HG02610 (cell line): Measurements from ENCODE around the gene SMARCD2.
"Not testable (repeated sequence)": the region's sequence is repeated elsewhere in the genome, so short reads cannot be mapped to it uniquely, and the experiment has no call there.

ENCODE experiments used
- ATAC-seq: cut with Tn5 transposase; IDR thresholded peaks from one replicate; pipeline ENCODE4 v1.9.1; 2021; ENCODE audit warnings: mild to moderate bottlenecking, moderate library complexity; ENCODE audit not compliant: unreplicated experiment

Gene SMARCD2

DNA sequence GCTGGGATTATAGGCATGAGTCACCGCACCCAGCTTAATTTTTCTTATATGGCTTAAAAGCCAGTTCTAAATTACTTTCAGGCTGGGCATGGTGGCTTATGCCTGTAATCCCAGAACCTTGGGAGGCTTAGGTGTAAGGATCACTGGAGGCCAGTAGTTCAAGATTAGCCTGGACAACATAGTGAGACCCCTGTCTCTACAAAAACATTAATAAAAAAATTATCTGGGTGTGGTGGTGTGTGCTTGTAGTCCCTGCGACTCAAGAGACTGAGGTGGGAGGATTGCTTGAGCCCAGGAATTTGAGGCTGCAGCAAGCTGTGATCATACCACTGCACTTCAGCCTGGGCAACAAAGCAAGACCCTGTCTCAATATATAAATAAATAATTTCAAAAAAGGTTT, 10.8 kb upstream of the SMARCD2 start:
- ATAC-seq = no peak

DNA sequence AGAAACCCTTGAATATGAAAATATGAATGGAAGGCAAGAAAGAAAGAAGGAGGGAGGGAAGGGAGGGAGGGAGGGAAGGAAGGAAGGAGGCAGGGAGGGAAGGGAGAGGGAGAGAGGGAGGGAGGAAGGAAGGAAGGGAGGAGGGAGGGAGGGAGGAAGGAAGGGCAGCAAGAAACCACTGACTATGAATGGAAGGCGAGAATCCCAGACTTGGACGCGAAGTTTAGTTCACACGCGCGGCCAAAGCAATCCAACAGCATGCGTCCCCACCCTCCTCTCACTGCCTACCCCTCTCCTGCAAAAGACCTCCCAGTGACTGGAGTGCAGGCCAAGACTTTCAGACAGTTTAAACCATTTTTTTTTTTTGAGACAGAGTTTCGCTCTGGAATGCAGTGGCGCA, 7.9 kb upstream of the SMARCD2 start:
- ATAC-seq = no peak

DNA sequence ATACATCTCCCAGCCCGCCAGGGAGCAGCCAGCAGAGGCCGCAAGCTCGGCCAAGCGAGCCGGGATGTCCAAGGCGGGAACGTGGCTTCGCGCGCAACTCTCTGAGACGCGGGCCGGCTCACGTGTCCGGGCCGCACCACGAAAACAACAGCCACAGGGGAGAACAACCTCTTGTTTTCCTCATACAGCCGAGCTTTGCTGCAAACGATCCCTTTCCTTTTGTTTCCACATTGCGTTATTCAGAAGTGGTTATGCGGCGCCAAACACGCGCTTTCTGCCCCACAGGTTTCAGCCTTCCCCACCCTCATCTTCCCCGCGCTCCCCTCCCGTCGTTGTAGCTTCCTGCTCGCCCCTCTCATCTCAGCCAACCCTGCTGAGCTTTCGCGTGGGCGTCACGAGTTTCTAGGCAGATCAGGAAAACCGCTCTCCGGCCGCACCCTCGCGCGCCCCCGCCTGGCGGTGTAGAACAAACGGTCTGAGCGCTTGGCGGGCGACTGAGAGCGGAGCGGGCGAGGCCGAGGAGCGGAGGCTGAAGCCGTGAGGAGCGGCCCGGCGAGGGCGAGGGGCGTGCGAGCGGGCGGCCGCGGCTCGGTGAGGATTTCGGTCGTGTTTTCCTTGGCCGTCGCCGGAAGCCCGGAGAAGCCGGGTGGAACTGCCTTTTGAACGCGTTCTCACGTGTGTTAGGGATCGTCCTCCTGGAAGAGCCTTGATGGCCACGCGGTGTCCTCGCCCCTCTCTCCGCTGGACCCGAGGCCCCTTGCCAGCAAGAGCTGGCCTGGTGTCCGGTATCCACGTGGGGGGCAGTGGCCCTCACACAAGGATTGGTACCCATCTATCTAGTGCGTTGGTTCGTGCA, 6.6 kb upstream of the SMARCD2 start:
- peak; percentile 86 for ATAC-seq

DNA sequence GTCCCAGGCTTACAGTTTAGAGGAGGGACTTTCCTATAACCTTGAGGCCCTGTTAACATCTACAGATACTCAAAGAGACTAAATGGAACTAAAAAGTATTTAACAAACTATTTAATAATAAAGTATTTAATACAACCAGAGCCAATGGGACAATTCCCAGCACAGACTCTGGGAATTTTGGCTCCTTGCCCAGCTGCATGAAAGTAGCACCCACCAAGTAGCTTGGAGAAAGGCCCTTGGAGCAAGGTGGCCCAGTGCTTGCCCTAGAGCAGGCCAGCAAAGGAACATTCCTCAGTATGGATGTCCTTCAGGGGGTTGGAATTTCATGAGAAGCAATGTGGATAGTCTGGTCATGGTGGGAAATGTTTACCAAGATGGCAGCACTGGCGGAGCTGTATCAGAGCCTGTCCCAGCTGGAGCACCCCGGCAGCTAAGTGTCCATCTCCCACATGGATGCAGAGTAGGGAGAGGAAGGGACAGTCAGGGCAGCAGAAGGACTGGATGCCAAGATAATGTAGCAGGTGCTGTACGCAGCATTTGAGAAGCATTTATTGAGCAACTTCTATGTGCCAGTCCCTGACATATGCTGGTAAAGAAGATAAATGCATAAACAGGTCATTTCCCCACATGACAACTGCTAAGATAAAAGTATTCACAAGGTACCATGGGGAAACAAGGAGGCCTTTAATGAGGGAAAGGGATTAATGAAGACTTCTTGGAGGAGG, 5.2 kb upstream of the SMARCD2 start:
- no peak for ATAC-seq

DNA sequence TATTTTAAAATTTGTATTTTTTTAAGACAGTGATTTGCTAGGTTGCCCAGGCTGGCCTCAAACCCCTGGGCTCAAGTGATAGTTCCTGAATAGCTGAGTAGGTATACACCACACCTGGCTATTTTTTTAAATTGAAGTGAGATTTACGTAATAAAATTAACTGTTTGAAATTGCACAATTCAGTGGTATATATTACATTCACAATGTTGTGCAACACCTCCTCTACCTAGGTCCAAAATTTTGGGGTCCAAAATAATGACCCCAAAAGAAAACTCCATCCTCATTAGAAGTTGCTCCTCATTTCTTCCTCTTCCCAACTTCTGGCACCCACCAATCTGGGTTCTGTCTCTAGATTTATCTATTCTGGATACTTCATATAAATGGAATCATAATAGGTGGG, 3.0 kb upstream of the SMARCD2 start:
- ATAC-seq = no peak

DNA sequence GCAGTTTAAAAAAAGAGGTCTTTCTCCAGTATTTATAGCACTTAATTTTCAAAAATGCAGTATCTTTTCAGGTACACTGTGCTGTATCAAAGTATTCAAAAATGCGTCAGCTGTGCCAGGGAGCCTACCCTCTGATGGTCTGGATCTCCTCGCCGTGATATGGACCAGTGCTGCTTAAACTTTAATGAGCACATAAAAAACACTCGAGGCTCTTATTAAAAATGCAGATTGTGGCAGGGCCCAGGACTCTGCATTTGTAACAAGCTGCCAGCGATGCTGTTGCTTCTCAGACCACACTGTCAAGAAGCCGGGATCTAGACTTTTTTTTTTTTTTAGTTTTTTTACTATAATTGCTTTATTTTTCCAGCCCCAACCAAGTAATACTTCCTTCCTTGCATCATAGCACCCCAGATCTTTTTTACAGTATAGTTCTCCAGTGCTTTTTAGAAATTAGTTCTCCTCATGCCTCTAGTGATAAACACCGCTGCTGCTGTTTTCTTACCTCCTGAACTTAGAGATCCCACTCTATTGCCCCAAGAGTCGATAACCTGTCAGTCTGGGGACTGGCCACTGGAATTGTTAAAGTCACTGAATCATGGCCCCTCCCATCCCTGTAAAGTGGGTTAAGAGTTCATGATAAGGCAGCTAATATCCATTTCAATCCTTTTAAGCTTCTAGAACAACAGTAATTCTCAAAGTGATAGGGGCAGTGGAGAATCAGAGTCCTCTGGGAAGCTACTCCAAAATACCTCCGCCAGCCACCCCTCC, 1.6 kb upstream of the SMARCD2 start:
- no peak for ATAC-seq

DNA sequence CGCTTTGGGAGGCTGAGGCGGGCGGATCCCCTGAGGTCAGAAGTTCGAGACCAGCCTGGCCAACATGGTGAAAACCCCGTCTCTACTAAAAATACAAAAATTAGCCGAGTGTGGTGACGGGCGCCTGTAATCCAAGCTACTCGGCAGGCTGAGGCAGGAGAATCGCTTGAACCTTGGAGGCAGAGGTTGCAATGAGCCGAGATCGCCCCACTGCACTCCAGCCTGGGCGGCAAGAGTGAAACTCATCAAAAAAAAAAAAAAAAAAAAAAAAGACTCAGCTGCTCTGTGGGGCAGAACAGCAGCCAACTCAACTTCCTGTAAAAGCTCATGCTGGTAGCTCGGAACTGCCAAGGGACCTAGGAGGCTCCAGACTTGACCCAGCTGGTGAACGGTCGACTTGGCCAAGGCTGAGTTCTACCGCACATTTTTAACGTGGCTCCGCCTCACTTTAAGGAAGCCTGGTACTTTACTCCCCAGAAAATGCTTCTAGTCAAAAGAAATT, 953 bp upstream of the SMARCD2 start:
- ATAC-seq = not testable (repeated sequence)

DNA sequence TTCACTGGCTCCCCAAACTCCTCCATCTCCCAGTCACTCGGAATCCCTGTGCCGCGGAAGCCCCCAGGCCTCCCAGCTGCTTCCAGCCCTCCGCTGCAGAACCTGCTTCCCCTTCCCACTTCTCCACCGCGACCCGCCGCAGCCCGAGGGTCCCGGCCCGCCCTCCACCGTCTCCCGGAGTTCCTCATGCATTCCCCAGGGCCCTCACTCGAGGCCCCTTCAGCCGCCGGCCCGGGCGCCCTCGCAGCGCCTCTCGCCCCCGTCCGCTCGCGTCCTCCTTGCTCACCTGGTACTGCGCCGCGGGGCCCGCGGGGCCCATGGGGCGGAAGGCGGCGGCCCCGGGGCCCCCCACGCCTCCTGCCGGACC, 329 bp downstream of the SMARCD2 start:
- ATAC-seq = peak; percentile 23

DNA sequence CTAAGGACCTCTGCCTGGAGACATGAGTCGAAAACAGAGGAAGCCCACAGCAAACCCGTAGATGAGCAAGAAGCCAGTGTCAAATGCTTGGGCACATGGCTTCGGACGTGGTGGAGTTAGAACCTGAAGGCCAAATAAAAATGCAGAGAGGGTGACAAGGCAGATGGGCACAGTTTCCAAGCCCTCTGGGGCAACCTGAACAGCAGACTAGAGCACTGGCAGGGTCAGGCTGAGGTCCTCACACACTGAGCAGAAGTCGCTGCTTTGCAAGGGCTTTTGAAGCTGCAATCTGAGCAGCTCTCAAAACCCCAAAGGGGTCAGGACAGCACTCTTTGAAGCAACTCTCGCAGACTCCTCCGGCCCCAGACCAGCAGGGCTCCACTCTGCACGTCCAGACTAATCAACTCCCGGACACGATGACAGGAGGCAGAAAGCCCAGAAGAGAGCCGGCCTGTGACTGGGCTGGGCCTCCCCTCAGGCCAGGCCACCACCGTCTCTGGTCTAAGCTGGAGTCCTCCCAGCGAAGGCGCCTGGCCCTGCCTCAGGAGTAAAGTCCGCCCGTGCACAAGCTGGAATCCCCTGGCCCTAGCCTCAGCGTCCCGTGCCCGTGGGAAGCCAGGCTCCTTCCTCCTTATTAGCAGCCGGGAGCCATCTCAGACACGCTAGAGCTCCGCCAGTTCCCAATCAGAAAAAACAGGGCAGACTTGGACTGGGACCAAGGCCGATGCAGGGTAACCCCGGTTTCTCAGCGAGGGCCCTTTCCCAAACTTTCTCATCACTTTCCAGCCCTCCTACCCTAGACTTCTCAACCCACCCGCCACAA, 924 bp downstream of the SMARCD2 start:
- no peak for ATAC-seq

DNA sequence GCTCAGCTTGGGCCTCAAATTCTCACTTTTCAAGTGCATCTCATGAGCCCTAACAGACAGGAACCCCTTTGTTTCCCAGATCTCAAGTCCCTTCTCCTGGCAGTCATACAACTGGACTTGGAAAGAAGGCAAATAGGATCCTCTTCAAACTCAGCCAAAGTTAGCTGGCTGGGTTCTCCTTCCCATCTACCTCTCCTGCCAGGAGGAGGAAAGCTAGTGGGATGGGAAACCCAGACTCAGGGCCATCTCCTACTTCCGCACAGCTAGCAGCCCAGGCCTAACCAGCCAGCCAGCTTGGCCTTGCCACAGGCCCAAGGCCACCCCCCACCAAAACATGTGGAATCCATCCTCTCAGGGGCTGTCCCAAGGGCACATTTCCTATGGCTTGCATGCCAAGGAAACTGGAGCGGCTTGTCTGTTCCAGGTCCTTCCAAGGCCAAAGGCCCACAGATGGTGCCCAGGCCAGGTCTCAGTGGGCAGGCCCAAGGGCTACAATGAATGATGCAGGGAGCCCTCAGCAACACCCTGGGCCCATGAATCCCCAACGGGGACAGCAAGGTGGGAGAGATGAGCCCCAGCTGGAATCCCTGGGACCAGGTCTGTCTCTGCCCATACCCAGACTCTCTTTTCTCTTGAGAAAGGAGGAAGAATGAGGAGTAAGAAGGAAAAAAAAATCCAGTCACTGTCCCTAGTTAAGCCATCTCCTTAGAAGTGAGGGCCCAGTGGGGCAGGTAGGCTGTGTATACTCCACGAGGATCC, 1.7 kb downstream of the SMARCD2 start:
- no peak for ATAC-seq

DNA sequence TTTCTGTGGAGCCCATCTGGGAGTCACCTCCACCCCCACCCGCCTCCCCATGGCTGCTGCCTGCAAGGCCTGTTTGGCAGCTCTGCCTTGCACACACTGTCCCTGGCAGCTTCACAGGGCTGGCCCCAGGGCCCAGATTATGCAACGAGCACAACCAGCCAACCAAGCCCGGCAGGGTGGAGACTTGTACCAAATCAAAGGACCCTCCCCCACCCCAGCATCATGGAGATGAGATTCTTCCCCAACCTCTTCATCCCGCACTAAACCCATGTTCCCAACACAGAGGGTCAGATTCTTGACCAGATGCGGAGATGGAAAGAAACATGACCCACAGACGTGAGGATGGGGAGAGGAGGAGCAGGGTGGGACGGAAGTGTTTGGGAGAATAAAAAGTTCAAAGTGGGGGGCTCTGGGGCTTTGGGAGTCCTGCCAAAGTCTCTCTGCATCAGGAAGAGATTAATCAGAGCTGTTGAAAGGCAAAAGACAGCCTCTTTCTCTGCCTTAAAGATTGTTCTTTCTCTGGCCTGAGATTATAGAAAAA, 3.8 kb downstream of the SMARCD2 start:
- no peak for ATAC-seq

DNA sequence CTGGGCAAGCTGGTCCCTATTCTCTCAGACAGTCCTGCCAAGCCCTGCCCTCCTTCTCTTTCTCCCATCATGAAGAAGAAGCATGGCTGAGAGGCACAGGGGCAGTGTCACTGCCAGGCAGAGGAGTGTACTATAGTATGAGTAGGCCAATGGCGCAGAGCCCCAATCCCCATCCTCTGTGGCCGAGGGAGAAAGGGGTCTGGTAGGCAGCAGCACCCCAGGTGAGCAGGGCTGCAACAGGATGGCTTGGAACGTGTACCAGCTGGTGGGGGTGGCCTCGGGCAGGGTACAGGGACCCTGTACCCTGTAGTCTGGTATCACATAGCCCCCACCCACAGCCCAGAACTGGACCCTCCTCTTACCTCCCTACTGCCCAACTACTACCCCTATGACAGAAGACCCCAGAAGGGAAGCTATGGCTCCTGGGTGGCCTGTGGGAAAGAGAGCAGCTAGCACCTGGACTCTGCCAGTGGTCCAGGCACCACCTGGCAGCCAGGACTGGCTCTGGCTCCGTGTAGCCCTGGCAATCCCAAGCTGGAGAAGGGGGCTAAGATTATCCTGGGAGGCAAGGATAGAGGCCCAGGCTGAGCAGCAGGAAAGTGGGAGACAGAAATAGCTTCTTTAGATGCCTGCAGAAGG, 4.4 kb downstream of the SMARCD2 start:
- ATAC-seq = no peak

DNA sequence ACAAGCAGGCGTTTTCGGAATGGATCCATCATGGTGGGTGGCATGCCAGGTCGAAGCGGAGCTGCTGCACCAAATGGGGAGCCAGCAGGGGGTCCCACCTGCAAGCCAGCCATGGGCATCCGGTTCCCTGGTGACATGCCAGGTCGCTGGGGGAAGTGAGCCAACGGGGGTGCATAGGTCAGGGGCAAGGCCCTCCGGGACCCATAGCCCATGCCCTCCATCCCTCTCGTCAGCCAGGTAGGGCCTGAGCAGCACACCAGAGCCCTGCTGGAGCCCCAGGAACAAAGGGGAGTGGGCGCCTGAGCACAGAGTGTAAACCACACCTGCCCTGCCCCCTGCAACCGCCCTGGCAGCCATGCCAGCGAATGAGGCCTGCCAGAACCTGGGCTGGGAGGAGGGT, 5.0 kb downstream of the SMARCD2 start:
- no peak for ATAC-seq

DNA sequence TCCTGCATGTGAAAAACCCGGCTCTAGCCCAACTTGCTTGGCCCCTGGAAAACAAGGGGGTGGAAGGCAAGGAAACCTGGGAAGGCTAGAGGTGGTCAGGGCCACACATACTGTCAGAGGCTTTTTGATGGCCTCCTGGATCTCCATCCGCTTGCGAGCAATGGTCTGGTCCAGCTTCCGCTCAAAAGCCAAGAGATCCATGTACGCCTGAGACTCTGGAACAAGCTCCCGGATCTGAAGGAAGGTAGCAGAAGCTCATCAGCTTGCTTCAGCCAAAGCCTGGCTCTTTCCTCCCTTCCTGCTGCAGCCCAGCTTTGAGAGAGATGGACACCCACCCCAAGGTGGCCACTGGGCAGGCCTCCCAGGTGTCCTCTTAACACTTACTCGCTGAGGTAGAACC, 5.7 kb downstream of the SMARCD2 start:
- ATAC-seq = no peak

DNA sequence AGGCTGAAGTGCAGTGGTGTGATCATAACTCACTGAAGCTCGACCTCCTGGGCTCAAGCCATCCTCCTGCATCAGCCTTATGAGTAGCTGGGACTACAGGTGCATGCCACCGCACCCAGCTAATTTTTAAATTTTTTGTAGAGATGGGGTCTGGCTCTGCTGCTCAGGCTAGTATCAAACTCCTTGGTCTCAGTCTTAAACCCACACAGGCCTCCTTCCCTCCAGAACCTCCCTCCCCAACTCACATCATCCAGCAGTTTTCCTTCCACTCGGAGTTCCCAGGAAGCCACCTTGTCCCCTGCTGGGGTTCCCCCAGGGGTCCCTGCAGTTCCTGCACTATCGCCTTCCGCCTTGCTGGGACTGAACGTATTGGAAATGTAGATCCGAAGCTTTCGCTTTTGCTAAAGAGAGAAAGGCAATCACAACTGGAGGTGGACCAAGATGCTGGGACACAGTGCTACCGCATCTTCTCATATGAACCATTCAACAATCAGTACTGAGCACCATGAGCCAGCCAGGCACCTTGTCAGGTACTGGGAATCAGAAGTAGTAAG, 7.2 kb downstream of the SMARCD2 start:
- ATAC-seq = no peak

DNA sequence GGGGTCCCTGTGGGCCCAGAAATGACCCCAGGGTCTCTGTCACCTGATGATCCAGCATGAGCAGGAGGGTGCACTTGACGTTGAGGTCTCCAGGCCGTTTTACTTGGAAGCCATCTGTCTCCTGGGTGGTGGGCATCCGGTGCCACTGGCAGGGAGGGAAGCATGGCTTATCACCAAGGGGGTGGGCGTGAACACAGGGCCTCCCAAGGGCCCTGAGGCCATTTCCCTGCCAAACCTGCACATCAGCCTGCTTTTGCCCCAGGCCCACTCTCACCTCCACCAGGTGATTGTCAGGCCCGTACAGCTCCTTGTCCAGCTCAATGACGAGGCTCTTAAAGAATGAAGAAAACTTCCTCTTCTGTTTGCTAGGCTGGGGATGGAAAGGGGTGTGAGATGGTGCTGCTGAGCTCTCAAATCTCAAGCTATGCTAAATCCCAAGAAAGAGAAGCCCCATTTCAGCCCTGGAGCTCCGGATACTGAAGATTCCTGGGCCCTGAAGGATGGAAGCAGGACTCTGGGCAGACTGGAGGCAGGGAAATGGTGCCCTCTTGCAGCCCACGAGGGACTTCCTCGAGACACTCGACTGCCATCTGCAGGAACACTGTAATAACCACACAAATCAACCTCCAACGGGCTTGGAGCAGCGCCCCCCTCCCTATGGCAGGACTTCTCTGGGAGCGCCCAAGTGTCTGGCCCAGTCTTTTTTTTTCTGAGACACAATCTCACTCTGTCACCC, 7.9 kb downstream of the SMARCD2 start:
- ATAC-seq = peak; percentile 59

DNA sequence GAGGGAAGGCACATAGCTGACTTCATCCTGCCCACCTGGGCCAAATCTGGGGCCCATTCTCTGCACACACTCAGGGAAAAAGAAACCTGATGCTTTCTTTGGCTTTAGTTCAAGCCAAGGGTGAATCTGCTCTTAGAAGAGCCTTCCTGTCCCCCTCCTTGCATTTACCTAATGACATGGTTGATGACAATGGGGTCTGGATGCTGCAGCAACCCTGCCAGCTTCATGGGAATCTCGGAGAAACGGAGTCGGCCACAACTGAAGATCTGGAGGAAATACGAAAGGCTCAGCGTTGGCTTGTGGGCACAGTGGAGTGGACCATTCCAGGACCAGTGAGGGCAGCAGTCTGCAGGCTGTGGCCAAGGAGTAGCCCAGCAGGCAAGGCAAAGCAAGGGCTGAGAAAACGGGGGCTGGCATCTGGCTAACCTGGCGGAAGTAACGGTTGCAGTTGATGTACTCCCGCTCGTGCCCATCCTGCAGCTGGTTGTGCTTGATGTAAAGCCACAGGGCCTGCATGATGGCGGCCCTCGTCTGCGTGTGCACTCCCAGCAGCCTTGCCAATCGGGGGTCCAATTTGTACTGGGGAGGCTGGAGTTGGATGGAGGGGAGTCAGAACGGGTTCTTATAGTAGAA, 8.6 kb downstream of the SMARCD2 start:
- no peak for ATAC-seq
